Measurements from ENCODE around the gene CHD6. TPM values are rescaled to one million over a fixed set of nuclear protein-coding genes. Genes with fewer than 3 reads are reported as not detected.
A peak's percentile ranks its signal among the peaks of the same experiment; 100 is the strongest.

CHD6 gene
- total RNA-seq, 6 experiments from 2014 or later = 9.3 to 24.1 (median 16.6) TPM

GRCh38 chr20:41359541-41360011 is 258.6 kb downstream of the CHD6 start:
- DNase-seq (no peak), ATAC-seq (no peak)
- TF ChIP-seq POLR2A (IDR thresholded peaks at IDR 0.05) (no peak), CTCF (IDR thresholded peaks at IDR 0.05) (no peak)
- Histone ChIP-seq H3K9me3 (no peaks in the 10 kb centered on the region), H3K27ac (no peak overlapping the region), H3K27me3 (no peaks in the 10 kb centered on the region), H3K4me3 (no peak overlapping the region), H3K4me1 (peaks cover 0 to 14% (median 6%) of the 10 kb centered on the region in 4 donors), H3K36me3 (peaks cover 0 to 5% (median 2%) of the 10 kb centered on the region in 4 donors)
- 70% methylated on average over 2 of the region's 9 CpGs for WGBS (ENCODE audit: insufficient coverage, low coverage, low lambda C conversion rate, missing lambda C conversion rate)
- intact Hi-C loops (cut with DNase I) = loop anchor here in 1 of 2 donors (5.0 kb wide), 1 partner anchor 48 kb away; no protein-coding TSS in a partner anchor

GRCh38 chr20:41358717-41359116 is 259.5 kb downstream of the CHD6 start:
- H3K9me3 ChIP-seq = no peaks in the 10 kb centered on the region
- no peaks in the 10 kb centered on the region for H3K27me3 ChIP-seq
- intact Hi-C loops (cut with DNase I) = no loop called here
- DNase-seq = peak; percentile 58 to 88 (median 81)
- no peak overlapping the region for H3K27ac ChIP-seq
- ATAC-seq = peak; percentile 81 to 94 (median 87)
- no peak overlapping the region for H3K4me3 ChIP-seq
- no peak for TF ChIP-seq POLR2A (IDR thresholded peaks at IDR 0.05)
- no peak for TF ChIP-seq CTCF (IDR thresholded peaks at IDR 0.05)
- WGBS (ENCODE audit: insufficient coverage, low coverage, low lambda C conversion rate, missing lambda C conversion rate) = no CpG with 5 or more reads among the region's 7 CpGs
- peaks cover 0 to 5% (median 2%) of the 10 kb centered on the region in 4 donors for H3K36me3 ChIP-seq
- H3K4me1 ChIP-seq = peaks cover 0 to 14% (median 6%) of the 10 kb centered on the region in 4 donors

DNA sequence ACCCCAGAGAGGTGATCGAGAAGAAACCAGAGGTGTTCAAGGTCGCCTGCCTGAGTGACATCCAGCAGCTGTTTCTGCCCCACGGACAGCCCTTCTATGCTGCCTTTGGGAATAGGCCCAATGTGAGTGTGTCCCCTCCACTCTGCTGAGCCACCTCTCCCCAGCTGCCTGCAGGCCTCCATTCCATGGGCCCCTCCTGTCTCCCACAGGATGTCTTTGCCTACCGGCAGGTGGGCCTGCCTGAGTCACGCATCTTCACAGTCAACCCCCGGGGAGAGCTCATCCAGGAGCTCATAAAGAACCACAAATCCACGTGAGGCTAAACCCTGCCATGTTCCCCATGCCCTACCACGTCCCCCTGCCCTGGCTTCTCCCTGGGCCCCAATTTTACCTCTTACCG is 259.9 kb downstream of the CHD6 start:
- ATAC-seq (no peak), DNase-seq (no peak)
- TF ChIP-seq CTCF (IDR thresholded peaks at IDR 0.05) (no peak), POLR2A (IDR thresholded peaks at IDR 0.05) (no peak)
- WGBS (ENCODE audit: insufficient coverage, low coverage, low lambda C conversion rate, missing lambda C conversion rate) = 72% methylated on average over 3 of the region's 9 CpGs
- intact Hi-C loops (cut with DNase I) = no loop called here
- Histone ChIP-seq H3K4me3 (no peak overlapping the region), H3K36me3 (peaks cover 0 to 5% (median 2%) of the 10 kb centered on the region in 4 donors), H3K27ac (no peak overlapping the region), H3K27me3 (no peaks in the 10 kb centered on the region), H3K9me3 (no peaks in the 10 kb centered on the region), H3K4me1 (peaks cover 0 to 14% (median 6%) of the 10 kb centered on the region in 4 donors)

- no peak for TF ChIP-seq CTCF (IDR thresholded peaks at IDR 0.05)
- H3K27me3 ChIP-seq = no peaks in the 10 kb centered on the region
- H3K4me3 ChIP-seq = no peak overlapping the region
- intact Hi-C loops (cut with DNase I) = no loop called here
- WGBS (ENCODE audit: insufficient coverage, low coverage, low lambda C conversion rate, missing lambda C conversion rate) = no CpG with 5 or more reads among the region's 11 CpGs
- DNase-seq (no peak), ATAC-seq (no peak)
- H3K36me3 ChIP-seq = peaks cover 0 to 8% (median 4%) of the 10 kb centered on the region in 4 donors
- H3K9me3 ChIP-seq = no peaks in the 10 kb centered on the region
- H3K4me1 ChIP-seq = peaks cover 0 to 14% (median 6%) of the 10 kb centered on the region in 4 donors
- no peak overlapping the region for H3K27ac ChIP-seq
Observed at GRCh38 chr20:41357424-41358163, 260.6 kb downstream of the CHD6 start.

Data from right lobe of liver (tissue), 6 donors.